H1 (cell line): ENCODE results near the gene POLA2. TPM values are rescaled to one million over a fixed set of nuclear protein-coding genes. Genes with fewer than 3 reads are reported as not detected.

Source experiments
- BRCA1 ChIP-seq: IDR thresholded peaks from 2 replicates; pipeline ENCODE4 v1.6.1; 2012; ENCODE audit warnings: low read depth, low read length, improper control_type of control experiment
- GABPA ChIP-seq: IDR thresholded peaks from 2 replicates; pipeline ENCODE4 v1.6.1; 2011; ENCODE audit warnings: mild to moderate bottlenecking, low read length, moderate library complexity, borderline replicate concordance; ENCODE audit not compliant: insufficient read depth
- HDAC6 ChIP-seq: IDR thresholded peaks from one replicate; pipeline ENCODE4 v1.7.1; 2012; ENCODE audit warnings: low read depth, mild to moderate bottlenecking, inconsistent platforms, low read length, moderate library complexity
- POLR2A ChIP-seq, 2 experiments: IDR thresholded peaks; 1 replicate in 1 of 2; 2 replicates in 1 of 2; pipeline ENCODE4 v1.6.1; 2011; ENCODE audit warnings: low read depth in 2 of 2, low read length in 2 of 2, mild to moderate bottlenecking in 2 of 2; ENCODE audit errors: control extremely low read depth in 1 of 2
- RBBP5 ChIP-seq: IDR thresholded peaks from 2 replicates; pipeline ENCODE4 v1.7.1; 2012; ENCODE audit warnings: low read depth, mild to moderate bottlenecking, inconsistent platforms, low read length, moderate library complexity, borderline replicate concordance
- RFX5 ChIP-seq: IDR thresholded peaks from 2 replicates; pipeline ENCODE4 v1.6.1; 2011; ENCODE audit warnings: low read depth, low read length, improper control_type of control experiment, borderline replicate concordance
- polyA plus RNA-seq, 7 experiments: library from polyadenylated mRNA; depleted of rRNA in 3 of 7; stranded (reverse) in 5 of 7; unstranded in 2 of 7; fragments of >200 nt in 5 of 7; fragments of 200-250 nt in 2 of 7; gene quantifications; 1 replicate in 5 of 7; 2 replicates in 1 of 7; 4 replicates in 1 of 7; pipeline versions ENCODE4 v1.2.1 to v1.2.3, GENCODE V29; 2011 to 2013; ENCODE audit warnings: missing spikeins in 2 of 7, mixed read lengths in 2 of 7
- total RNA-seq: library from RNA; stranded (reverse); fragmentation: NEBNext Ultra II Directional; extraction: Animal tissue kit (Norgen Biotek cat#: 25700); gene quantifications from 2 replicates; pipeline ENCODE4 v1.2.1, GENCODE V29; 2021

POLA2 gene
- total and polyA plus RNA-seq, 2 of the 8 experiments (the other 6 are each of a cell fraction or from before 2014, with no cell fraction given), result 31.2 to 55.9 TPM

DNA sequence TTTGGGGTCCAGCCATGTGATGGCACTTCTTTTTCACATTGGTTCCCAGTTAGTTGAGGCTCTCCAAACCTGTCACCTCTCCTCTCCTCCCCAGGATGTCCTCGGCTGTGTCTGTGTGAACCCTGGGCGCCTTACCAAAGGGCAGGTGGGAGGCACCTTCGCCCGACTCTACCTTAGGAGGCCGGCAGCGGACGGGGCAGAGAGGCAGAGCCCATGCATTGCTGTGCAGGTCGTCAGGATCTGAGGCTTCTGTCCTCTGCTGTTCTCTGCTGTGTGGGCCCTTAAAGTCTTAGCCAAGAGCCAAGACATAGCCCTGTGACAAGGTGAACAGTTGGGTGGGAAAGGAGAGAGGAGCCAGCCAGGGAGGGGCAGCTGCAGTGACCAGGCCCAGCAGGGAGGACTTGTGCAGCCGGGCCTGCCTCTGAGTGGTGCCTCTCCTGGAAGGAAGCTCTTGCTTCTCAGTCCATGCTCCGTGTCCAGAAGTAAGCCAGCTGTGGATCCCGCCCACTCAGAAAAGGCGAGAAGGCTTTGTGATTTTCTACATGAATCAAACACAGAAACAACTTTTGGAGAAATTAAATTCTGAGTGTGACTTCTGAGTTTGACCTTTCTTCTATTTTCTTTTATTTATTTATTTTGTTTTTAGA is 35.4 kb downstream of the POLA2 start (continued):
- TF ChIP-seq BRCA1 (no peak), POLR2A (IDR thresholded peaks at IDR 0.05; ENCODE audit: control extremely low read depth in 1 of 2, low read depth in 2 of 2, low read length in 2 of 2) (no peak), HDAC6 (no peak), RBBP5 (no peak), RFX5 (no peak), GABPA (no peak)
